HG03097 (cell line): ENCODE data around the gene SCTR.

Source experiments
- ATAC-seq: cut with Tn5 transposase; IDR thresholded peaks from one replicate; pipeline ENCODE4 v1.9.1; 2021; ENCODE audit not compliant: unreplicated experiment, low FRiP score

Gene SCTR

DNA sequence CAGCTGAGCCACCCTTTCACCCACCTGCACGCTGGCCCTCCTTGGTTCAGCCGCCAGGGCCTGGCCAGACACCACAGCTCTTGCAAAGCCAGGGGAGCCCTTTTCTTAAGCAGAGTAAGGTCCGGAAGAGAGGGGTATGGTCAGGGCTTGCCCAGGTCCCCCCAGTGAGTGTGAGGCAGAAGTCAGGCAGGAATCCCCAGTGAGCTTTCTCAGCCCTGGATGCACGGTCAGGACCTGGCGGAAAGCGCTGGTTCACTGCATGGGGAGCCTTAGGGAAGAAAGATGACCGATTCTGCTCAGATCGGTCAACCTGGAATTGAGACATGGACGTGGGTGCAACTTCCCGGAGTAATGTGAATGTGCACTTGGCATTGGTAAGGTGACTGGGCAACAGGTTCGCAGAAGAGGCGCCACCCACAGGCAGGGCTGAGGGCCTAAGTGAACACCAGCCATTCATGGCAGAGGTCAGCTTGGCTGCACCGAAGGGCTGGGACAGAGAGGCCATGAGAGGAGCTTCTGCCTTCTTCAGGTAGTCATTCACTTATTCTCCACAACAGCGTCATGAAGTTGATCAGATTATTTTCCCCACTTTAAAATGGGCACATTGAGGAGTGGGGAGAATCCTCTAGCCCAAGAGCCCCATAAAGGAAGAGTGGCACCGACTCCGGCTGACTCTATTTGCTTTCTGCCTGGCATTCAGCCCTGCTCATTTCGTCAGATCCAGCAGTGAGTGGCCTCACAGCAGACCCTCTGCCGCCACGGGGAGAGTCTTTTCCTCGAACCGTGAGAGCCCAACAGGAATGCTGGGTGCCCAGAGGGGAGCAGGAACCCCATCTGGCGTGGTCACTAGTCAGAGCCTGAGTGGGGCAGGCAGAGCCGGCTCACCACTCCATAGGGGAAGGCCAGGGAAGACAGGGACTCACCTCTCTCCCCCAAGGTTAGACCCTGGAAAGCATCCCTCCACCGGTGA is 35.8 kb downstream of the SCTR start:
- ATAC-seq, result no peak

DNA sequence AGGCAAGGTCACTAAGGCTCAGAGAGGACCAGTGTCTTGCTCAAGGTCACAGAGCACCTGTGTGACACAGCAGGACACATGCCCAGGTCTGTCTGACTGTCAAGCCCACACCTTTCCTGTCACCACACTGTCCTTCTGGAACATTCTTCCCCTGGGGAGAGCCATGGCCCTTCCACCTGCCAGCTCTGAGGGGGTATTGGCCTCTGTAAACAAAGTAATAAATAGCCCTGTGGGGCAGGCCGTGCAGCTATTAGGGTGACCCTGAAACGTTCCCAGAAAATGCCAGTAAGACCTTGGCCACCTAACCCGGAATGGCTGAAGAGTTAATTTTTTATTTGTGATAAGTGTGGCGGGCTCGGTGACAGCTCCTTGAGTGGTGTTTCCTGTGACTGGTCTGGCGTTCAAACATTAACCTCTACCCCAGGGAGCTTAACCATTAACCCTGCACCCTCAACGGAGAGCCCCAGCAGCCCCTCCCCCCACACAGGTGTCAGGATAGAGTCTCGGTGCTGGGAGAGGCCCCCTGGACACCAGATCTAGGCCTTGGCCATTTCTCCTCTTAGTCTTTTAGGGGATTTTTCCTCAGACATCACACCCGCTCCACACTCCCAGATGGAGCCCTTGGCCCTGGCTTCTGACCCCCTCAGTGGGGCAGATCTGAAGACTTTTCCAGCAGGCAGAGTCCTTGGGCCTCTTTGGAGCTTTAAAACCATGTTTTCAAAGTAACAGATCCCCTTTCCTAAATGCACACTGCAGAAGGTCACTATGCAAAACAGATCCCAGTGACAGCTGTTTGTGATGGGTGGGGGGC is 36.6 kb downstream of the SCTR start:
- peak; percentile 90 for ATAC-seq

DNA sequence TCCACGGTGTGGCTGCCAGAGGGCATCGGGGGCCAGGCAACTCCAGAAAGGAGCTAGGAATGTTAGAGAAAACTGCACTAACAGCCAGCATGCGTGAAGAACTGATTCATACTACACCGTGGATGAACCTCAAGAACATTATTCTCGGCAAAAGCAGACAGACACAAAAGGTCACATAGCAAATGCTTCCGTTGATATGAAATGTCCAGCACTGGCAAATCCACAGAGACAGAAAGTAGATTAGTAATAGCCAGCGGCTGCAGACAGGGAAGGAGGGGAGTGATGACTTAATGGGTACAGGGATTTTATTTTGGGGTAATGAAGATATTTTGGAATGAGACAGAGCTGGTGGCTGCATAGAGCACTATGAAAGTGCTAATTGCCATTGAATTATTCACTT is 37.4 kb downstream of the SCTR start:
- no peak for ATAC-seq

DNA sequence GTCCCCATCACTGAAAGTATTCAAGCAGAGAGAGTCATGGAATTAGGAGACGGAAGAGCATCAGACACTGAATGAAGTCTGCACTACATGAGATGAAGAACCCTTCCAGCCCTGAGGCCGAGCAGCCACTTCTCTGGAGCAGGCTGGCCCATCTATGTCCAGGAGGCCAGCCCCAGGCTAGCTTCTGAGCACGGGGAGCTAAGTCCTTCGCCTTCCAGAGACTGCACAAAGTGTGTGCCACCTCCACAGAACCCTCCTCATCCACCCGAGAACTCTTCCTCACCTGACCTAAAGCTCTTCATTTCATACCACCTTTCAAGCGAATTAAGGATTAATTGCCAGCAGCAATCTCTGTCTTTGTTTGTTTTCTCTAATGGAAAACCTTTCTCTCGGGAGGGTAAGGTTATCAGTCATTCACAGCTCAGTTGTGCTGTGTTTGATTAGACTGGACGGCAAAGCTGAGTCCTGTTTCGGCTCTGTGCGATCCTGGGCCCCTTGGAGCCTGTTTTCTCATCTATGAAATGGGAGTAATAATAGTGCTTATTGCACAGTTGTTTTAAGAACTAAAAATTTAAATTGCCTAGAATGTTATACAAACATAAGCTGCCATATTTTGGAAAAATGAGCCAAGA is 38.0 kb downstream of the SCTR start:
- no peak for ATAC-seq

DNA sequence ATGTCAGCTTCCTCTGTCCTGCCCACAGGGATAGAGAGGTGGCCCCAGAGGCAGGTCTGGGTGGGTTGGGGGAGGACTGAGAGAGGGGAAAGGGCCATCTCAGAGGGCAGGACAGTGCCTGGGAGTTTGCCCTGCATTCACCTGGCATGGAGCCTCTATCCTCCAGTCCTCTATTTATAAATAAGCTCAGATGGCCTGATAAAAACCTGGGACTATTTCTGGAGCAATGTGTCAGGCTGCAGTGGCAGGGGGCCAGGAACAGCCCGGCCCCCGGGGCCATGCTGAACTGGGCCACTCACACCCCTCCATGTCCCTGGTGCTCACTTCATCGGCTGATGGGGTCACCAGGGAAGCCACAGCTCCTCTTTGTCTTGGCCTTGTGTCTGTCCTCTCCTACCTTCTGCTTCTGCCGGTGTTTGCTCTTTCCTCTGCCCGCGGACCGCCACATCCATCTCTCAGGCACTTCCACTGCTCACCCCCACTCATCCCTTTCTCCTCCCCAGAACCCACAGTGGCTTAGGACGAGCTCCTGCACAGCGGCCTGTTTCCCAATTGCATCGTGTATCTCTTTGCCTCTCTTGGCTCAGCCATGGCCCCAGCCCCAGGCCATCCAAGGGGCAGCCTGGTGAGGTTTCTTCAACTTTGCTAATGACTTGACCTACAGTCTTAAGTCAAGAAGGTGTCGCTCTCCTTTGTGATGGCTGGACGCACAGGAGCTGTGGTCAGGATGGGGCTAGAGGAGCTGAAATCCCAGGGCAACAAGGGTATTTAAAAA is 38.8 kb downstream of the SCTR start:
- ATAC-seq, result no peak

DNA sequence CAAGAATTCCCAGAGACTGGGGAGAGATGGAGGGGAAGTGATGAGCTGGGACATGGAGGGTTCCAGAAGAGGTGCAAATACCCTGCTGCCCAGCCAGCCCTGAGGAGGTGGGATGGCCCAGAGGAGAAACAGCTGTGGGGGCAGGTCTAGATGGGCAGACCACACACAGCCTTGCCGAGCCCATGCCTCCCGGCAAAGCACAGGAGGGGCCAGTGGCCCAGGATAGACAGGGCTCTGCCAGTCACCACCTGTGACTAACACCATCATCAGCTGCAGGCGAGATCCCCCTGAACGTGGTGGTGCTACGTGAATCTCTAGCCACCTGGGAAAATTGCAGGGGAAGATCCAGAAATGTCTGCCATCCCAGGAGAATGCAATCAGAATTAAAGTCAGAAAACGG is 39.4 kb downstream of the SCTR start:
- ATAC-seq, result no peak

DNA sequence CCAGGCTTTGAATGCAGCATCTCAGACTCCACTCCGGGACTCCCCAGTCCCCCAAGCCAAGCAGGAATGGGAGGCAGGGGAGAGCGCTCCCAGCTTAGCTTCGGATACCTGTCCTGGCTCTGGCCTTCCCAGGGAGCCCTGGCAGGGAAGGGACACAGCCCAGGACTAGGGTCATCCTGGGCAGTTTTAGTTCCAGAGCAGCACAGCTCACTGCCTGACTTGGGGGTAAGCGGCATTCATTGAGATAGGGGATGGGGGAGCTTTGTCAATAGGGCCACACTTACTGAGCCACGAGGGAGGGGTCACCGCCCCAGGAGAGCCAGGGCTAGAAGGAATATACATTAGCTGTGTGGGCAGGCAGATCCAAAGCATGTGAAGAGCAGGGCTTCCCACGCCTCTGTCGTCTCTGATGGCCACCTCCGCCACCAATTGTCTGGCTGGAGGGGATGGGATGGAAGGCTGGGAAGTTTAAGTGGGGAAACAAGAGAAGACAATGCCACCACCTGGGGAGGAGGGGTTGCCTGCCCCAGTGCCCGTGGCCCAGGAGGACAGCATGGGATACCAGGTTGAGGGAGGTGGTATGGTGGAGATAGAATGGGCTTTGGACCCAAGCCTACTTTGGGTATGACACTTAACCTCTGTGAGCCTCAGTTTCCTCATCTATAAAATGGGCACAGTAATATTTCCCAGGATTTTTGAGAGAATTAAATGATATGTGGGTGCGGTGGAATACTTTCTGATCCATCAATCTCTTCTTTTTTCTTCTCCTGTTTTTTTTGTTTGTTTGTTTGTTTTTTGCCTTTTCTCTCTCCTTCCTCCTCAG is 40.2 kb downstream of the SCTR start:
- ATAC-seq, result no peak

DNA sequence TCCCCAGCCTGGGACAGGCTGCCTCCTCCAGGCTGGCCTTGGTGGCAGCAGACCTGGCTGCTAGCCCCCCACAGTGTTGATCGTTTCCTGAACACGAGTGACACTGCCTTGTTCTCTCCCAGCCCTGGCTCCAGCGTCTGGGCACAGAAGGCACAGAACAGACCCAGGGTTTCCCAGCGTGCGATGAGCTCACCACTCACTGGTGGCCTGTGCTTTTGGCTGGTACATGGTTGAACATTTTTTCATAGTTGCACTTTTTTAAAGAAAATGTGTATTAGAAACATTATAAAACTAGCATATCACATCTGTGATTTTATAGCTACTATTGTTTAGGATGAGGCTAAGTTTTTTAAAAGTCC is 40.9 kb downstream of the SCTR start:
- no peak for ATAC-seq

DNA sequence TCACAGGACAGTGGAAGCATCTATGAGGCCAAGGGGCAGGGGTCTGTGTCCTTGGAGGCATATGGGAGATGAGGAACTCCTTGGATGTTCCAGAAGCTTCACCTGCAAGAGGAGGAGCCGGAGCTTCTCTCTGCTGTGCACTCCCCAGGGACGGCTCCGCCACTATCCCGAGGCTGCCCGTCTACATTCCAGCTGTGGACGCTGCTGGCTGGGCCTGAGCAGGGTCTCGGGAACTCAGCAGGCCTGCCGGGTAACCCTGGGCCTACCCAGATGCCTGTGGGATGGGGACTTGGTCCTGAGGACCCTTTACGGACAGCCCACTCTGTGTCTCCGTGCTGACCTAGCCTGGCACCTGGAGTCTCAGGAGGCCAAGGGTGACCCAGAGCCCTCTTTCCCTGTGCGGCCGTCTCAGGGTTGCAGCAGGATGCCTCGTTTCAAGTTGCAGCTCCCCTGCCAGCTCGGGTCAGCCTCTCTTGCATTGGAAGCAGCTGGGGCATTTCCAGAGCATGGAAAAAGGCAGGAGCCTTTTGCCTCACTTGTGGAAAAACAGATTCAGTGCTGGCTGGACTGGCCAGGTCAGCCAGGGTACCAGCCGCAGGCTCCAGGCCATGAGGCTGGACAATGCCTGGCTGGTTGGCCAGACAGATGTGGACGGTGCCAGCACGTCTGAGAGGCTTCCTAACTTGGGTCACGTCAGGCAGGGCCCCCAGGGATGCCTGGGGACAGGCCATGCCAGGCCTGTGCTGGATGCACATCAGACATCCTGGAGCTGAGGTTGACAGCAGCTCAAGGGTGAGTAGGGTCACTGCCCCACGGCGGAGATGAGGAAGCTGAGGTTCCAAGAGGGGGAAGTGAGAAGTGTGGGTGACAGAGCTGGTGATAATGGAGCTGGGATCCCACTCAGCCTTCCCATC is 41.5 kb downstream of the SCTR start:
- ATAC-seq, result no peak

DNA sequence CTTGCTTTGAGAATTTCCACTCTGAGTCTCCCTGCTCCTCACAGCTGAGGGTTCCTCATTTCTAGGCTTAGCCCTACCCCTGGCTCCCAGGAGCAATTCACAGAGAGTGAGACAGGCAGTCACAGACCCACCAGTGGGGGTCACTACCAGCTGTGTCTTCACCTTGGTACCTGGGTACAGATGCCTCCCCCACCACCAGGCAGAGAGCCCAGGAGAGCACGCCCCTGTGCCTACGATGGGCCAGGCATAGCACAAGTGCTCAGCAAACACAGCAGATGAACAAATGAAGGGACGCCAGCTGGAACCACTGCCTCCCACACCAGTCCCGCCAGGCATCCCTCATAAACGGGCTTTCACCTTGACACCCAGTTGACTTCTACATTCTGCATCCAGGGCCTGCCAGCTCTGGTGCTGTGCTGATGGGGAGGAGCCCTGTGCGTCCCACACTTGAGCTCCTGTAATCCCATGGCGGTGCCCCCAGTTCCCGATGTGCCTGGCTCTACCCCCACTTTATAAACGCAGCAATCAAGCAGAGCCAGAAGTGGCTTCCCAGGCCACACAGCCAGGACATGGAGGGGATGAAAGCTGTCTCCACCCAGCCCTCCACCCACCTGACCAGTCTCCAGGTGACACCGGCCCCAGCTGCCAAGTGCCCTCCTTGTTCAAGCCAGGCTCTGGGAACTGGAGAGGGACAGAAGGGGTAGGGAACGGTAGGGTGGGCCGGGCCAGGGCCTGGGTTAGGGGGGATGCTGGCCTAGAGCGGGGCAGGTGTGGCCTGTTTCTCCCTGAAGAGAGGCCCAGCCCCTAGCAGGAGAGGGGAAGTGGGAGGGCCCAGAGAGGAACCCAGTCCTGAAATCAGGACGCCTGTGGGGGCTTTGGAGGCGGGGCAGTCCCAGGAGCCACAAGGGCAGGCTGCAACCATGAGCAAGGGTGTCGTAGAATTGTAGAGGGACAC is 42.5 kb downstream of the SCTR start:
- ATAC-seq, result no peak

DNA sequence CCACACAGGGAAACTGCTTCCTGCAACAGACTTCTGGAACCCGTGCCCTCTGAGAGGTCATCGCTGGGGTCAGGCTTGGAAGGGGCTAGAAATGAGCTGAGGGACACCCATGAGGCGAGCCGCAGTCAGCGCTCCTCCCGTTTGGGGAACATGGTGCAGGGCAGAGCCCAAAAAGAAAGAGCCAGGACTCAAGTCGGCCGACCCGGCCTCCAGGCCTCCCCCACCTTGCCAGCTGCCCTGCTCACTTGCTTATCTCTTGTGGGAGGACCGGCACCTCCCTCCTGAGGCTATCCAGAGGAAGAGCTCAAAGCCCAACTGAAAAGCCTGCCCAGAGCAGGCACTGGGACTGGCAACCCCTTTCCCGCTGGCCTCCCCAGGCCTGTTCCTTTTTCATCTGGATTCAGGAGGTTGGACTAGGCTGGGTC is 43.6 kb downstream of the SCTR start:
- no peak for ATAC-seq

DNA sequence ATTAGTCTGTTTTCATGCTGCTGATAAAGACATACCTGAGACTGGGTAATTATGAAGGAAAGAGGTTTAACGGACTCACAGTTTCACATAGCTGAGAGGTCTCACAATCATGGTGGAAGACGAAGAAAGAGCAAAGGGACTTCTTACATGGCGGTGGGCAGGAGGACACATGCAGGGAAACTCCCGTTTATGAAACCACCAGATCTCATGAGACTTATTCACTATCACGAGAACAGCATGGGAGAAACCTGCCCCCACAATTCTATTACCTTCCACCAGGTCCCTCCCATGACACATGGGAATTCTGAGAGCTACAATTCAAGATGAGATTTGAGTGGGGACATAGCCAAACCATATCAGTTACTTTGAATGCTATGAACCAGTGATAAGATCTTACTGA is 44.1 kb downstream of the SCTR start:
- no peak for ATAC-seq

DNA sequence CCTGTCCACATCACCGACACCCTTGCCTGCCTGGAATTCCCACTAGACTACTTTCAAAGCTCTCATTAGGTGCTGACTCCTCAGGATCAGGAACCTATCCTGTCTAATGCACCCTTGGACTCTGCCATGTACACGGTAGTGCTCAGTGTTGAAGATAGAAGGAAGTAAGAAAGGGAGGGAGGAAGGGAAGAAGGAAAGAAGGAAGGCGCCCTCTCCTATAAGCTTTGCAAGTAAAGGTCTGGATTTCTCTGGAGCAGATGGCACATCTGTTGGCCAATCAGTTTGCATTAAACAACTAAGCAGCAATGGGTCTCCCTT is 45.3 kb downstream of the SCTR start:
- no peak for ATAC-seq

DNA sequence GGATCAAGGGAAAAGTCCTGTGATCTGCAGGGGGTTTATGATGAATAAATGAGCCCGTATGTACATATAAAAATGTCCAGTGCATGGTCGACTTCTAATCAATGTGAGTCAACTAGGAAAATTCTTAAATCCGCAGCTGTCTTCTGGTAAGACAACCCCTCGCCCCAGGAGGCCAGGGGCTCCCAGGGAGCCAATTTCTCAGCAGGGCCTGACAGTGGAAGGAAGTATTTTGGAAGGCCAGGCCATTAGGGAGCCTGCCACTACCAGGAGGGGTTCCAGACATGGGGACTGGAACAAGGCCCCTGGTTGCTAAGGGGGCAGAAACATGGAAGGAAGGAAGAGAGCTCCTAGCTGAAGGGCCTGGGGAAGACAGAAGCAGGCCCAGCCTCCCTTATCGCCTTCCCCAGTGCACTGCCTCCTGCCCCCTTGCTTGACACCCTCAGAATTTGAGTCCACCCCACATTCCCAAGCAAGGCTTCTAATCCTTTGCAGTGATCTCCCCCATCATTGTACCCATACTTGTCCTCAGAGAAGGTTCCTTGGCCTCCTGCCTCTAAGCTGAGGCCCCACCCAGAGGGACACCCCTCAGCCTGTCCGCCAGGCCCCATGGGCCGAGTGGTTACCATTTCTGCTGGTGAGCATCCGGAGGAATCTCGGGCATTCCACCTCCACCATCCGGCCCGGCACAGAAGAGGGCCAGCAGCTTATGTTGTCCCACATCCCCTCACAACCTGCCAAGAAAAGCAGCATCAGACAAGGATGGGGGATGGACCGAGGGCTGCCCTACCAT is 45.9 kb downstream of the SCTR start:
- ATAC-seq, result no peak

DNA sequence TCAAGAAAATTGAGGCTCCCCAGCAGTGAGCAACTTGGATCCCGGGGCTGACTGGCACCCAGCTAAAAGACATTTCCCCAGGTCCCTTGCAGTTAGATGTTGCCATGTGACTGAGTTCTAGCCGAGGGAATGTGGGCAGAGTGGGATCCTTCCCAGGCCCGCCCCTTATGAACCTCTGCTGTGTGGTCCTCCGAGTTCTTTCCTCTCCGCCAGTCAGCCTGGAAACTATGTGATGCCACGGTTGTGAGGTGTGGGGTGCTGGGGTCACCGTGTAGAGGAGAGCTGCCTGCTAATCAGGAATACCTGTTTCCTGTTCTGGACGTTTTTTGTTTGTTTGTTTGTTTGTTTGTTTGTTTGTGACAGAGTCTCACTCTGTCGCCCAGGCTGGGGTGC is 47.2 kb downstream of the SCTR start:
- no peak for ATAC-seq

DNA sequence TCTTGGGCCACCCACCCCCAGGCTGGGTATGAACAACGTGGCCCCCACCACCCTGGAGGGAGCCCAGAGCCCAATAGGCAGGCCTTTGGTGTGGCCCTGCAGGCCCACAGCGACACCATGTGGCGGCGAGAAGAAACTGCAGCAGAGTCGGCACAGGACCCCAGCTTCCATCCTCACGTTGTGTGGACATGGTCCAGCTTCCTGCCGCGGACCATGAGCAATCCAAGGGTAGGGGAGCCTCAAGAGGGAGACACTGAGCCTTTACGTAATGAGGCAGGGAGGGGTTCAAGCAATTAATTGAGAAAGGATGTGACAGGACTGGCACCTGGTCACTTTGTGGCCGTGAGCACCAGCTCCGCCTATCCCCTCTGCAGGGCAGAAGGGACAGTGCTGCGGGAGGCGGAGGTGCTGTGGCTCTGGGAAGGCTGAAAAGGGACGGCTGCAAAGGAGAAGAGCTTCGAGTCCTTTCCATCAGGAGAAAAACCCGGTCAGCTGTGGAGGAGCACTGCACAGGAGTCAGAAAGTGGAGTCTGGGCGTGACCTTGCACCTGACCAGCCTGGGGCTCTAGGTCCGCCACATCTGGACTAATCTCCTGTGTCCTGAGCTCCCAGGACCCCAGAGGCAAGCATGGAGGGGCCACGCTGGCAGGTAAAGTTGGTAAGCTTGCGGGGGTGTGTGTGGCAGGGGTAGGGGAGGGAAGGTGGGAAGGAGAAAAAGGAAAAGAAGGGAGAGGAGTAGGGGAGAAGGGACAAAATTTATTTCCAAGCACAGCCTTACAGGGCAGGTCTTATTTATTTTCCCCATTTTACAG is 47.8 kb downstream of the SCTR start:
- peak; percentile 80 for ATAC-seq
